ENCODE results near the gene TASL. TPM values are rescaled to one million over a fixed set of nuclear protein-coding genes. Genes with fewer than 3 reads are reported as not detected.

Gene TASL
- total and polyA plus RNA-seq, 7 donors = 0.04 to 0.34 (median 0.11) TPM; not detected in 1

- no peaks in the 10 kb centered on the region for H3K27me3 ChIP-seq (ENCODE audit: insufficient read depth in 3 of 3, low read length in 2 of 3)
- H3K27ac ChIP-seq = no peak overlapping the region
- ATAC-seq = no peak
- no peak overlapping the region for H3K4me3 ChIP-seq
- intact Hi-C loops (cut with DNase I) = no loop called here
- WGBS, 3 donors = 85 to 97% (median 92%) methylated on average over 3 of the region's 3 CpGs
- no peak for DNase-seq
- no peaks in the 10 kb centered on the region for H3K36me3 ChIP-seq (ENCODE audit: insufficient read depth in 1 of 2, low read depth in 1 of 2)
- no peak for TF ChIP-seq CTCF (IDR thresholded peaks at IDR 0.05)
- peaks cover 12% of the 10 kb centered on the region for H3K9me3 ChIP-seq
- H3K4me1 ChIP-seq = no peaks in the 10 kb centered on the region
Observed at GRCh38 chrX:30620125-30620524, 42.6 kb upstream of the TASL start.

- Histone ChIP-seq H3K36me3 (ENCODE audit: insufficient read depth in 1 of 2, low read depth in 1 of 2) (no peaks in the 10 kb centered on the region), H3K9me3 (peaks cover 12% of the 10 kb centered on the region), H3K4me3 (no peak overlapping the region), H3K4me1 (no peaks in the 10 kb centered on the region), H3K27ac (no peak overlapping the region), H3K27me3 (ENCODE audit: insufficient read depth in 3 of 3, low read length in 2 of 3) (no peaks in the 10 kb centered on the region)
- 74 to 84% (median 74%) methylated on average over 7 of the region's 7 CpGs for WGBS, 3 donors
- intact Hi-C loops (cut with DNase I) = no loop called here
- no peak for TF ChIP-seq CTCF (IDR thresholded peaks at IDR 0.05)
- ATAC-seq (no peak), DNase-seq (no peak)
Observed at GRCh38 chrX:30618160-30618765, 40.7 kb upstream of the TASL start.

GRCh38 chrX:30615229-30615628 lies 37.7 kb upstream of the TASL start:
- Histone ChIP-seq H3K27ac (no peak overlapping the region), H3K36me3 (ENCODE audit: insufficient read depth in 1 of 2, low read depth in 1 of 2) (no peaks in the 10 kb centered on the region), H3K4me1 (no peaks in the 10 kb centered on the region), H3K9me3 (peaks cover 4% of the 10 kb centered on the region), H3K27me3 (ENCODE audit: insufficient read depth in 3 of 3, low read length in 2 of 3) (no peaks in the 10 kb centered on the region), H3K4me3 (no peak overlapping the region)
- ATAC-seq (no peak), DNase-seq (no peak)
- WGBS, 3 donors = 54 to 89% (median 84%) methylated on average over 4 of the region's 4 CpGs
- TF ChIP-seq CTCF (IDR thresholded peaks at IDR 0.05) = no peak
- intact Hi-C loops (cut with DNase I) = no loop called here

GRCh38 chrX:30613721-30614120 lies 36.2 kb upstream of the TASL start:
- Histone ChIP-seq H3K9me3 (peaks cover 4% of the 10 kb centered on the region), H3K4me1 (no peaks in the 10 kb centered on the region), H3K27ac (no peak overlapping the region), H3K4me3 (no peak overlapping the region), H3K36me3 (ENCODE audit: insufficient read depth in 1 of 2, low read depth in 1 of 2) (no peaks in the 10 kb centered on the region), H3K27me3 (ENCODE audit: insufficient read depth in 3 of 3, low read length in 2 of 3) (no peaks in the 10 kb centered on the region)
- no peak for ATAC-seq
- intact Hi-C loops (cut with DNase I) = no loop called here
- WGBS, 3 donors = 59 to 85% (median 83%) methylated on average over 5 of the region's 5 CpGs
- no peak for DNase-seq
- no peak for TF ChIP-seq CTCF (IDR thresholded peaks at IDR 0.05)

GRCh38 chrX:30612250-30612655 lies 34.7 kb upstream of the TASL start:
- DNase-seq (no peak), ATAC-seq (no peak)
- Histone ChIP-seq H3K4me1 (no peaks in the 10 kb centered on the region), H3K27me3 (ENCODE audit: insufficient read depth in 3 of 3, low read length in 2 of 3) (no peaks in the 10 kb centered on the region), H3K9me3 (peaks cover 4% of the 10 kb centered on the region), H3K27ac (no peak overlapping the region), H3K36me3 (ENCODE audit: insufficient read depth in 1 of 2, low read depth in 1 of 2) (no peaks in the 10 kb centered on the region), H3K4me3 (no peak overlapping the region)
- no peak for TF ChIP-seq CTCF (IDR thresholded peaks at IDR 0.05)
- intact Hi-C loops (cut with DNase I) = no loop called here
- 78 to 91% (median 80%) methylated on average over 6 of the region's 6 CpGs for WGBS, 3 donors
